ENCODE data around the gene REV3L. TPM values are rescaled to one million over a fixed set of nuclear protein-coding genes. Genes with fewer than 3 reads are reported as not detected.
"Not testable (repeated sequence)": the region's sequence is repeated elsewhere in the genome, so short reads cannot be mapped to it uniquely, and the experiment has no call there.

Gene REV3L
- total and polyA plus RNA-seq, 4 donors, result 3.8 to 17.7 (median 11.2) TPM

DNA sequence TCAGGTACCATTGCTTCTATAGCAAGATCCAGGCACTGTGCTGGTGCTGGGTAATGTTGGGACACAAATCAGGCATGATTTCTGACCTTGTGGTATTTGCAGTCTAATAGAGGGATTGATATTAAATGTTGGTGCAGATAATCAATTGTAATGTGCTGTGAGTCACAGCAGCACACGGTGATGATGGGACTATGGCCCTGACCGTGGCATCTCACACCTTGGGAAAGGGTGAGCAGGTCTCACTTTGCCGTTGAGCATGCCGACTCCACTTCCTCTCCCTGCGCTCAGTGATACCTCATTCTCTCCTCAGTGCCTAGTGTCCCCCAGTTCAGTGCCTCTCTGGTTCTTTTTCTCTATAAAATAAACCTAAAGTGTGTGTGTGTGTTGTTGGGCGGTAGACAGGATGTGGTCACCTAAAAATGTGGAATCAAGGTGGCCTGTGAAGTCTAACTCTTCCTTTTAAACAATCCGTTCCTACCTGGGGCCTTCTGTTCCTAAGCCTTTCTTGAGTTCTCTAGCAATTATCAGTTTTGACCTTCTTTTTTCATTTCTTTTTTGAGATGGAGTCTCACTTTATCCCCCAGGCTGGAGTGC is 188.5 kb downstream of the REV3L start:
- H3K27ac ChIP-seq (ENCODE audit: low read depth in 1 of 2, low read length in 2 of 2), result no peak overlapping the region
- no peak for TF ChIP-seq ATF3 (IDR thresholded peaks at IDR 0.05)
- H3K9ac ChIP-seq (ENCODE audit: low read depth in 1 of 2, low read length in 2 of 2), result no peak overlapping the region
- H3K4me1 ChIP-seq (ENCODE audit: control insufficient read depth in 4 of 4, insufficient read depth in 4 of 4, low read length in 3 of 4), result no peaks in the 10 kb centered on the region
- H3K9me3 ChIP-seq (ENCODE audit: control insufficient read depth in 4 of 4, low read length in 3 of 4), result no peaks in the 10 kb centered on the region
- H3K4me3 ChIP-seq (ENCODE audit: low read depth in 1 of 3, low read length in 3 of 3), result no peak overlapping the region
- H3K36me3 ChIP-seq (ENCODE audit: control insufficient read depth in 4 of 4, insufficient read depth in 3 of 4, low read depth in 1 of 4, low read length in 3 of 4), result peaks cover 0 to 11% (median under 1%) of the 10 kb centered on the region in 4 donors
- no peaks in the 10 kb centered on the region for H3K27me3 ChIP-seq (ENCODE audit: control insufficient read depth in 4 of 4, insufficient read depth in 4 of 4, low read length in 3 of 4)
- DNase-seq (ENCODE audit: low spot score), result no peak
- WGBS, result 94% methylated on average over 7 of the region's 7 CpGs

DNA sequence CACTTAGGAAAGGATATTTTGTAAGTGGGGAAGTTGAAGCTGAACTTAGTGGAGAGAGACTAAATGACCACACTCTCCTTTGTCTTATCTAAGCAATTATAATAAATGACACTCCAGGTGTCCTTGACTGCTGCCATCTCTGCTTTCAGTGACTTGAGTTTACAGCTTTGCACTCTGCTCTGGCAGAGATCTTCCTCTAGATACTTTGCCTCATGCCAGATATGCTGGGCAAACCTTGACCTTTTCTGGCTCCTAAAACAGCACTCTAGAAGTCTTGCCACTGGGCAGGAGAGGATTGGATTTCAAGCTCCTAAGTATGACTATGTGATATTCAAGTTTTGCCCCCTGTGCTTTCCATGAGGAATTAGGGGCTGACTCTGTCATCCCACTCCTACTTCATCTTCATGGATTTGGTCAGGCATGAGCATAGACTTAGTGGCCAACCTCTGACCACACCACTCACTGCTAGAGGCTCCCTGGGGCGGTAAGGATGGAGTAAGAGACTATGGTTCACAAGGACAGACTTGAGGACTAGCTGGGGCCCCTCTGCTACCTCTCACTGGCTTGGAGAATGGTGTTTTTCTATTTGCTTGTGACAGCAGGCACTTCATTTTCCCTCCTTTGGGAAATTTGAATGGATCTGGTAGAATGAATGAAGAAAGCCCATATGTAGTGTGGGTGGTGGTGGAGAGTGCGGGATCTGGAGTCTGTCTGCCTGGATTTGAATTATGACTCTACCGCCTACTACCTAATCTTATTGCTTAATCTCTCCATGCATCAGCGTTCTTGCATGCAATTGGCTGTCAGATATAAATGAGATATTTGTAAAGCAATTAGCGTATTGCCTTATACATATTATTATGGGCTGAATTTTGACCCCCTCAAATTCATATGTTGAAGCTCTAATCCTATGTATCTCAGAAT is 191.4 kb downstream of the REV3L start:
- no peak for TF ChIP-seq HNF4G (IDR thresholded peaks at IDR 0.05)
- TF ChIP-seq CTCF (IDR thresholded peaks at IDR 0.05; ENCODE audit: low read depth, low read length, missing input control), result no peak
- no peak for TF ChIP-seq GABPA (IDR thresholded peaks at IDR 0.05 in 1 of 2, conservative IDR thresholded peaks at IDR 0.05 in 1 of 2)
- TF ChIP-seq RXRA (IDR thresholded peaks at IDR 0.05), result no peak
- no peak for TF ChIP-seq JUND (IDR thresholded peaks at IDR 0.05)
- no peaks in the 10 kb centered on the region for H3K9me3 ChIP-seq (ENCODE audit: control insufficient read depth in 4 of 4, low read length in 3 of 4)
- H3K4me3 ChIP-seq (ENCODE audit: low read depth in 1 of 3, low read length in 3 of 3), result no peak overlapping the region
- DNase-seq (ENCODE audit: low spot score), result no peak
- 98% methylated on average over 5 of the region's 5 CpGs for WGBS
- no peaks in the 10 kb centered on the region for H3K4me1 ChIP-seq (ENCODE audit: control insufficient read depth in 4 of 4, insufficient read depth in 4 of 4, low read length in 3 of 4)
- H3K27ac ChIP-seq (ENCODE audit: low read depth in 1 of 2, low read length in 2 of 2), result no peak overlapping the region
- no peaks in the 10 kb centered on the region for H3K27me3 ChIP-seq (ENCODE audit: control insufficient read depth in 4 of 4, insufficient read depth in 4 of 4, low read length in 3 of 4)
- peaks cover 0 to 4% (median under 1%) of the 10 kb centered on the region in 4 donors for H3K36me3 ChIP-seq (ENCODE audit: control insufficient read depth in 4 of 4, insufficient read depth in 3 of 4, low read depth in 1 of 4, low read length in 3 of 4)
- H3K9ac ChIP-seq (ENCODE audit: low read depth in 1 of 2, low read length in 2 of 2), result no peak overlapping the region

DNA sequence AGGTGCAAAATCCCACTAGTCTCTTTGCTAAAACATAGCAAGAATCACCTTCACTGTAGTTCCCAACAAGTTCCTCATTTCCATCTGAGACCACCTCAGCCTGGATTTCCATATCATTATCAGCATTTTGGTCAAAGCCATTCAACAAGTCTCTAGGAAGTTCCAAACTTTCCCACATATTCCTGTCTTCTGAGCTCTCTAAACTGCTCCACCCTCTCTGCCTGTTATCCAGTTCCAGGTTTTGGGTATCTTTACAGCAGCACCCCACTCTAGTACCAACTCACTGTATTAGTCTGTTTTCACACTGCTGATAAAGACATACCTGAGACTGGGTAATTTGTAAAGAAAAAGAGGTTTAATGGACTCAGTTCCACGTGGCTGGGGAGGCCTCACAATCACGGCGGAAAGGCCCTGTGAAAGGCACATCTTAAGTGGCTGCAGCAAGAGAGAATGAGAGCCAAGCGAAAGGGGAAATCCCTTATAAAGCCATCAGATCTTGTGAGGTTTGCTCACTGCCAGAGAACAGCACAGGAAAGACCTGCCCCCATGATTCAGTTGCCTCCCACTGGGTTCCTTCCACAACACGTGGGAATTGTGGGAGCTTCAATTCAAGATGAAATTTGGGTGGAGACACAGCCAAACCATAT is 192.2 kb downstream of the REV3L start:
- H3K27ac ChIP-seq (ENCODE audit: low read depth in 1 of 2, low read length in 2 of 2); H3K4me3 ChIP-seq (ENCODE audit: low read depth in 1 of 3, low read length in 3 of 3); DNase-seq (ENCODE audit: low spot score); H3K36me3 ChIP-seq (ENCODE audit: control insufficient read depth in 4 of 4, insufficient read depth in 3 of 4, low read depth in 1 of 4, low read length in 3 of 4); H3K4me1 ChIP-seq (ENCODE audit: control insufficient read depth in 4 of 4, insufficient read depth in 4 of 4, low read length in 3 of 4); H3K9me3 ChIP-seq (ENCODE audit: control insufficient read depth in 4 of 4, low read length in 3 of 4); H3K27me3 ChIP-seq (ENCODE audit: control insufficient read depth in 4 of 4, insufficient read depth in 4 of 4, low read length in 3 of 4); H3K9ac ChIP-seq (ENCODE audit: low read depth in 1 of 2, low read length in 2 of 2): not testable (repeated sequence)
- 85% methylated on average over 5 of the region's 5 CpGs for WGBS

GRCh38 chr6:111284356-111284755 is 198.7 kb downstream of the REV3L start:
- H3K9me3 ChIP-seq (ENCODE audit: control insufficient read depth in 4 of 4, low read length in 3 of 4); H3K4me3 ChIP-seq (ENCODE audit: low read depth in 1 of 3, low read length in 3 of 3); H3K9ac ChIP-seq (ENCODE audit: low read depth in 1 of 2, low read length in 2 of 2); H3K27ac ChIP-seq (ENCODE audit: low read depth in 1 of 2, low read length in 2 of 2); H3K36me3 ChIP-seq (ENCODE audit: control insufficient read depth in 4 of 4, insufficient read depth in 3 of 4, low read depth in 1 of 4, low read length in 3 of 4); H3K27me3 ChIP-seq (ENCODE audit: control insufficient read depth in 4 of 4, insufficient read depth in 4 of 4, low read length in 3 of 4); H3K4me1 ChIP-seq (ENCODE audit: control insufficient read depth in 4 of 4, insufficient read depth in 4 of 4, low read length in 3 of 4); DNase-seq (ENCODE audit: low spot score): not testable (repeated sequence)
- 76% methylated on average over 5 of the region's 5 CpGs for WGBS
